Endothelial cell of hepatic sinusoid (primary cell): ENCODE data around the gene HBA2.
"Not testable (repeated sequence)": the region's sequence is repeated elsewhere in the genome, so short reads cannot be mapped to it uniquely, and the experiment has no call there.

Experiments used
- in situ Hi-C: cut with HindIII; loops from 2 replicates; pipeline ENCODE4 v1.10.0; 2017; ENCODE audit warnings: low sequenced_read_pairs

HBA2 gene

GRCh38 chr16:154217-155030, 18.3 kb upstream of the HBA2 start:
- in situ Hi-C loops = no loop called here

GRCh38 chr16:155031-155398, 17.7 kb upstream of the HBA2 start:
- in situ Hi-C loops = no loop called here

GRCh38 chr16:159136-159849, 13.4 kb upstream of the HBA2 start:
- in situ Hi-C loops = no loop called here

GRCh38 chr16:160242-160641, 12.4 kb upstream of the HBA2 start:
- in situ Hi-C loops = not testable (repeated sequence)

- in situ Hi-C loops = no loop called here
Observed at GRCh38 chr16:160691-161190, 11.9 kb upstream of the HBA2 start.

- in situ Hi-C loops = no loop called here
Observed at GRCh38 chr16:162271-162991, 10.2 kb upstream of the HBA2 start.

GRCh38 chr16:163139-163538, 9.5 kb upstream of the HBA2 start:
- in situ Hi-C loops = not testable (repeated sequence)

GRCh38 chr16:163696-164095, 9.0 kb upstream of the HBA2 start:
- in situ Hi-C loops = not testable (repeated sequence)

- in situ Hi-C loops = not testable (repeated sequence)
Observed at GRCh38 chr16:164134-164823, 8.4 kb upstream of the HBA2 start.

GRCh38 chr16:164827-165538, 7.7 kb upstream of the HBA2 start:
- in situ Hi-C loops = no loop called here

GRCh38 chr16:165539-166374, 6.9 kb upstream of the HBA2 start, which contains the start of gene HBM:
Gene HBM, plus strand, starts transcription at chr16:165978. Its CDS starts 20 bp downstream, at chr16:165998.
- in situ Hi-C loops = no loop called here

- in situ Hi-C loops = no loop called here
Observed at GRCh38 chr16:166375-167121, 6.1 kb upstream of the HBA2 start.

GRCh38 chr16:167122-167690, 5.5 kb upstream of the HBA2 start:
- in situ Hi-C loops = no loop called here

- in situ Hi-C loops = no loop called here
Observed at GRCh38 chr16:168424-168823, 4.3 kb upstream of the HBA2 start.

GRCh38 chr16:169014-169413, 3.7 kb upstream of the HBA2 start:
- in situ Hi-C loops = no loop called here

GRCh38 chr16:170088-170507, 2.6 kb upstream of the HBA2 start:
- in situ Hi-C loops = not testable (repeated sequence)

- in situ Hi-C loops = no loop called here
Observed at GRCh38 chr16:170788-171187, 1.9 kb upstream of the HBA2 start.

- in situ Hi-C loops = not testable (repeated sequence)
Observed at GRCh38 chr16:173211-173854, 657 bp downstream of the HBA2 start.
